LNCaP clone FGC (cell line): ENCODE results near the gene DRD3.

Experiments
- DNase-seq: peaks from one replicate; pipeline ENCODE4 v3.0.0-alpha.2; 2011; ENCODE audit warnings: low read depth
- H3K4me3 ChIP-seq: 2 replicates; pipeline ENCODE4 v1.5.1; 2011; ENCODE audit warnings: mild to moderate bottlenecking, low read depth, low read length, control low read depth
- CTCF ChIP-seq: IDR thresholded peaks from 2 replicates; pipeline ENCODE4 v1.5.1; 2012; ENCODE audit warnings: mild to moderate bottlenecking; ENCODE audit not compliant: control insufficient read depth, insufficient read depth; ENCODE audit errors: extremely low read depth

The DRD3 gene

GRCh38 chr3:114089675-114090074 is 89.2 kb downstream of the DRD3 start:
- H3K4me3 ChIP-seq = no peak overlapping the region
- DNase-seq = peak; percentile 42
- TF ChIP-seq CTCF = no peak

- DNase-seq = no peak
- H3K4me3 ChIP-seq = no peak overlapping the region
- no peak for TF ChIP-seq CTCF
Observed at GRCh38 chr3:114086356-114086755, 92.5 kb downstream of the DRD3 start.

- TF ChIP-seq CTCF = no peak
- H3K4me3 ChIP-seq = no peak overlapping the region
- no peak for DNase-seq
Observed at GRCh38 chr3:114083112-114083511, 95.7 kb downstream of the DRD3 start.

GRCh38 chr3:114081037-114081436 is 97.8 kb downstream of the DRD3 start:
- TF ChIP-seq CTCF = no peak
- no peak for DNase-seq
- no peak overlapping the region for H3K4me3 ChIP-seq

GRCh38 chr3:114080201-114080600 is 98.7 kb downstream of the DRD3 start:
- no peak for TF ChIP-seq CTCF
- no peak overlapping the region for H3K4me3 ChIP-seq
- DNase-seq = no peak

GRCh38 chr3:114079761-114080160 is 99.1 kb downstream of the DRD3 start:
- no peak for DNase-seq
- H3K4me3 ChIP-seq = no peak overlapping the region
- TF ChIP-seq CTCF = no peak

- no peak overlapping the region for H3K4me3 ChIP-seq
- TF ChIP-seq CTCF = no peak
- no peak for DNase-seq
Observed at GRCh38 chr3:114078126-114078525, 100.7 kb downstream of the DRD3 start.
